ENCODE results near the gene GIPC1.
"Not testable (repeated sequence)": the region's sequence is repeated elsewhere in the genome, so short reads cannot be mapped to it uniquely, and the experiment has no call there.

The GIPC1 gene

DNA sequence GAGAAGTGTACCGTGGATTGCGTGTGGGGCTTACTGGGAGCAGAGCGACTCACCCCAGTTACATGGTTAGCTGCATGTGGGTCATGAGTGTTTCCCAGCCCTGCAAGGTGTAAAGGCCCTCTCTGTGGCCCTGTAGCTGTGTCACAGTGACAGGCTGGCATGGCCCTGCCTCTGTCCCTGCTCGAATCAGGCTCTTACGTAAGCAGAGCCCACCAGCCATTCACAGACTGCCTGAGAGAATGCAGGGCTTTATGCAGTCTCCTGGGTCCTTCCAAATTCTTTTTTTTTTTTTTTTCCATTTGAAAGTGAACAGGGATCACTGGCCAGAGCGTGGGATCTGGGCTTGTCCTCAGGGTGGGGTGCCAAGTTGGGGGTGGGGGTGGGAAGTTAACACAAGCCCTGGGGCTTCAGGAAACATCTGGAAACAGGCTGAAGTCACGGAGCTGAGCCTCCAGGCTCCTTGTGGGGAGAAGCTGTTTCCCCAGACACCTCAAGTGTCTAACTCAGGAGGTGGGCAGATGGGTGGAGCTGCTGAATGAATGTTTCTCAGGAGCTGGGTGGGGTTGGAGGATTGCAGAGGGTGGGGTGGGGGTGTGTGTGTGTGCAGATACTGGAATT, 46.9 kb upstream of the GIPC1 start:
- Histone ChIP-seq H3K4me1 (ENCODE audit: control insufficient read depth in 1 of 2, insufficient read depth in 2 of 2, low read length in 2 of 2) (peaks cover 2 to 7% of the 10 kb centered on the region in 2 experiments), H3K14ac (ENCODE audit: low read length) (no peak overlapping the region), H4K8ac (ENCODE audit: low read depth, low read length) (no peak overlapping the region), H3K9me3 (ENCODE audit: insufficient read depth, low read depth, low read length) (peaks cover 2% of the 10 kb centered on the region), H3K9ac (ENCODE audit: low read length) (no peak overlapping the region), H3K4me3 (ENCODE audit: low read depth, low read length) (no peak overlapping the region), H3K79me1 (ENCODE audit: low read length) (no peaks in the 10 kb centered on the region), H3K27ac (ENCODE audit: low read depth, low read length) (no peak overlapping the region), H2BK5ac (ENCODE audit: low read depth, low read length, poor library complexity) (no peak overlapping the region), H4K12ac (ENCODE audit: low read depth, low read length) (no peak overlapping the region), H3K36me3 (ENCODE audit: control insufficient read depth in 1 of 2, insufficient read depth in 2 of 2, low read length in 2 of 2) (peaks cover 2 to 4% of the 10 kb centered on the region in 2 experiments), H3K27me3 (ENCODE audit: insufficient read depth, low read length) (no peaks in the 10 kb centered on the region), H3K4ac (ENCODE audit: low read depth, low read length) (no peak overlapping the region), H2AFZ (ENCODE audit: insufficient read depth, low read length, poor library complexity) (no peak overlapping the region), H2BK120ac (ENCODE audit: insufficient read depth, low read length, poor library complexity) (no peak overlapping the region), H2AK5ac (ENCODE audit: low read length) (no peak overlapping the region), H4K91ac (ENCODE audit: low read depth, low read length) (no peak overlapping the region), H3K79me2 (ENCODE audit: control insufficient read depth, insufficient read depth, low read length, poor library complexity) (peaks cover 5% of the 10 kb centered on the region), H3K23ac (ENCODE audit: low read length) (no peak overlapping the region), H3K18ac (ENCODE audit: low read length) (peak overlapping the region; percentile 70), H2BK12ac (ENCODE audit: low read length) (no peak overlapping the region), H3K4me2 (ENCODE audit: low read length) (no peak overlapping the region)
- WGBS (ENCODE audit: extremely low coverage, insufficient coverage, insufficient read length): no CpG with 5 or more reads among the region's 7 CpGs
- no peak for DNase-seq

DNA sequence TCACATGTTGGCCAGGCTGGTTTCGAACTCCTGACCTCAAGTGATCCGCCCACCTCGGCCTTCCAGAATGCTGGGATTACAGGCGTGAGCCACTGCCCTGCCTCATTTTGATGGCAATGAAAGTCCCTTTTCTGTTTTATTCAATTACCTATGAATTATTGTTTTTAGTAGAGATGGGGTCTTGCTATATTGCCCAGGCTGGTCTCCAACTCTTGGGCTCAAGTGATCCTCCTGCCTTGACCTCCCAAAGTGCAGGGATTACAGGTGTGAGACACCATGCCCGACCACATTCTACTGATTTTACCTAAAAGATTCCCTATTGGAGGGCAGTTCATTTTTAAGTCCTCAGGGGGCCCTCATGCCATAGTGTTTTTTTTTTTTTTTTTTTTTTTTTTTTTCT, 46.1 kb upstream of the GIPC1 start:
- not testable (repeated sequence) for H4K91ac ChIP-seq (ENCODE audit: low read depth, low read length); H3K14ac ChIP-seq (ENCODE audit: low read length); H2AFZ ChIP-seq (ENCODE audit: insufficient read depth, low read length, poor library complexity); H3K23ac ChIP-seq (ENCODE audit: low read length); H3K4me3 ChIP-seq (ENCODE audit: low read depth, low read length); H4K12ac ChIP-seq (ENCODE audit: low read depth, low read length); H3K9me3 ChIP-seq (ENCODE audit: insufficient read depth, low read depth, low read length); H2AK5ac ChIP-seq (ENCODE audit: low read length); H3K9ac ChIP-seq (ENCODE audit: low read length); DNase-seq; H3K18ac ChIP-seq (ENCODE audit: low read length); H2BK12ac ChIP-seq (ENCODE audit: low read length); H3K27ac ChIP-seq (ENCODE audit: low read depth, low read length); H2BK120ac ChIP-seq (ENCODE audit: insufficient read depth, low read length, poor library complexity); H3K79me1 ChIP-seq (ENCODE audit: low read length); H2BK5ac ChIP-seq (ENCODE audit: low read depth, low read length, poor library complexity); H3K4me2 ChIP-seq (ENCODE audit: low read length); H4K8ac ChIP-seq (ENCODE audit: low read depth, low read length); H3K4ac ChIP-seq (ENCODE audit: low read depth, low read length); H3K27me3 ChIP-seq (ENCODE audit: insufficient read depth, low read length); H3K36me3 ChIP-seq (ENCODE audit: control insufficient read depth in 1 of 2, insufficient read depth in 2 of 2, low read length in 2 of 2); H3K79me2 ChIP-seq (ENCODE audit: control insufficient read depth, insufficient read depth, low read length, poor library complexity)
- no CpG with 5 or more reads among the region's 5 CpGs for WGBS (ENCODE audit: extremely low coverage, insufficient coverage, insufficient read length)
- peaks cover 4 to 10% of the 10 kb centered on the region in 2 experiments for H3K4me1 ChIP-seq (ENCODE audit: control insufficient read depth in 1 of 2, insufficient read depth in 2 of 2, low read length in 2 of 2)

DNA sequence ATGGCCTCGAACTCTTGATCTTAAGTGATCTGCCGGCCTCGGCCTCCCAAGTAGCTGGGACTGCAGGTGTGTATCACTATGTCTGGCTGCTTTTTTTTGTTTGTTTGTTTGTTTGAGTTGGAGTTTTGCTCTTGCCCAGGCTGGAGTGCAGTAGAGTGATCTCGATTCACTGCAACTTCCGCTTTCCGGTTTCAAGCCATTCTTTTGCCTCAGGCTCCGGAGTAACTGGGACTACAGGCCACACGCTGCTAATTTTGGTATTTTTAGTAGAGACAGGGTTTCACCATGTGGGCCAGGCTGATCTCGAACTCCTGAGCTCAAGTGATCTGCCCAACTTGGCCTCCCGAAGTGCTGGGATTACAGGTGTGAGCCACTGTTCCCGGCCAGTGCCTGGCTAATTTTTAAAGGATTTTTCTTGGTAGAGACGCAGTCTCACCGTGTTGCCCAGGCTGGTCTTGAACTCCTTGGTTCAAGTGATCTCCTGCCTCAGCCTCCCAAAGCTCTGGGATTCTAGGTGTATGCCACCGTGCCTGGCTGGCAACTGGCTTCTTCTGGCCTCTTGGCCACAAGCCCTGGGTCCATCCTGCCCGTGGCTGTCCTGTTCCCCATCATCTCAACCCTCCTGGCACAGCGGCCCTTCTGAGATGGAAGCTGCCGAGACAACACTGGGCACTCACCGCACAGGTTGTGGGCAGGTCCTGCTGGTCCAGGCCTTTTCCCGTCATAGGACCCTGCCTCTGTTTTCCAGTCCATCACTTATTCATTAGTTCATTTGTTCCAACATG, 45.0 kb upstream of the GIPC1 start:
- peaks cover 6% of the 10 kb centered on the region for H3K79me2 ChIP-seq (ENCODE audit: control insufficient read depth, insufficient read depth, low read length, poor library complexity)
- H4K8ac ChIP-seq (ENCODE audit: low read depth, low read length): no peak overlapping the region
- H3K4me2 ChIP-seq (ENCODE audit: low read length): no peak overlapping the region
- H3K18ac ChIP-seq (ENCODE audit: low read length): no peak overlapping the region
- no peak overlapping the region for H3K4ac ChIP-seq (ENCODE audit: low read depth, low read length)
- H4K91ac ChIP-seq (ENCODE audit: low read depth, low read length): no peak overlapping the region
- H3K27ac ChIP-seq (ENCODE audit: low read depth, low read length): no peak overlapping the region
- peaks cover 2 to 4% of the 10 kb centered on the region in 2 experiments for H3K36me3 ChIP-seq (ENCODE audit: control insufficient read depth in 1 of 2, insufficient read depth in 2 of 2, low read length in 2 of 2)
- H3K9me3 ChIP-seq (ENCODE audit: insufficient read depth, low read depth, low read length): peaks cover 2% of the 10 kb centered on the region
- H2BK120ac ChIP-seq (ENCODE audit: insufficient read depth, low read length, poor library complexity): no peak overlapping the region
- peaks cover 2% of the 10 kb centered on the region for H3K79me1 ChIP-seq (ENCODE audit: low read length)
- H2AFZ ChIP-seq (ENCODE audit: insufficient read depth, low read length, poor library complexity): no peak overlapping the region
- no peak overlapping the region for H2BK12ac ChIP-seq (ENCODE audit: low read length)
- no peak overlapping the region for H2BK5ac ChIP-seq (ENCODE audit: low read depth, low read length, poor library complexity)
- no peak for DNase-seq
- H3K23ac ChIP-seq (ENCODE audit: low read length): no peak overlapping the region
- no CpG with 5 or more reads among the region's 19 CpGs for WGBS (ENCODE audit: extremely low coverage, insufficient coverage, insufficient read length)
- no peak overlapping the region for H4K12ac ChIP-seq (ENCODE audit: low read depth, low read length)
- H2AK5ac ChIP-seq (ENCODE audit: low read length): no peak overlapping the region
- H3K4me1 ChIP-seq (ENCODE audit: control insufficient read depth in 1 of 2, insufficient read depth in 2 of 2, low read length in 2 of 2): peaks cover 8 to 15% of the 10 kb centered on the region in 2 experiments
- H3K9ac ChIP-seq (ENCODE audit: low read length): no peak overlapping the region
- no peak overlapping the region for H3K4me3 ChIP-seq (ENCODE audit: low read depth, low read length)
- H3K14ac ChIP-seq (ENCODE audit: low read length): no peak overlapping the region
- no peaks in the 10 kb centered on the region for H3K27me3 ChIP-seq (ENCODE audit: insufficient read depth, low read length)

DNA sequence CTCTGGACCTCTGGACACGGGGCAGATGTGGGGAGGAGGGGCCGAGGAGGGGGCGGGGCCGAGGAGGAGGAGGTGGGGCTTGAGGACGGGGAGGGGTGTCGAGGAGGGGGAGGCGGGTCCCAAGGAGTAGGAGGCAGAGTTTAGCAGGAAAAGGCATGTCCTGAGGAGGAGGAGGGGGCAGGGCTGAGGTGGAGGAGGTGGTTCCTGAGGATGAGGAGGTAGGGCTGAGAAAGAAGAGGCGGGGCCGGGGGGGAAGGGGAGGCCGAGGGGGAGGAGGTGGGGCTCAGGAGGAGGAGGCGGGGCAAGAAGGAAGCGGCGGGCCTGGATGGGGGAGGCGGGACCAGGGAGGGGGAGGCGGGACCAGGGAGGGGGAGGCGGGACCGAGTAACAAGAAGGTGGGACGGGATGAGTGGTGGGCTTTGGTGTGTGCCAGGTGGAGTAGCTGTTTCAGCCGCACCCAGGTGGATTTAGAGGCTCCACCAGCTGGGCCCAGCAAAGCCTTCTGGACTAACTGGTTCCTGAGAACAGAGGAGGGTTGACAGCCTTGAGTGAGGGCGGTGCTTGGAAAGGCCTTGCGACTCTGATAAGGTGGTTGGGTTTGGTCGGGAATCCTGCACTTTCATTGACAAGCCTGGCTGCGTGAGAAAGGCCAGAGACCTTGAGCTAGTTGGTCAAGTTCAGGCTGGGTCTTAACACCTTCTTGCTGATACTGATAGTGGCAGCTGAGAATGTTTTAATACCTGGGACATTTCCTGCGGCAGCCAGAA, 41.2 kb upstream of the GIPC1 start:
- H4K12ac ChIP-seq (ENCODE audit: low read depth, low read length): no peak overlapping the region
- peak overlapping the region; percentile 47 for H4K8ac ChIP-seq (ENCODE audit: low read depth, low read length)
- peaks cover 6 to 18% of the 10 kb centered on the region in 2 experiments for H3K4me1 ChIP-seq (ENCODE audit: control insufficient read depth in 1 of 2, insufficient read depth in 2 of 2, low read length in 2 of 2)
- H3K14ac ChIP-seq (ENCODE audit: low read length): no peak overlapping the region
- no peak overlapping the region for H2BK12ac ChIP-seq (ENCODE audit: low read length)
- H3K4ac ChIP-seq (ENCODE audit: low read depth, low read length): peak overlapping the region; percentile 33
- H3K18ac ChIP-seq (ENCODE audit: low read length): no peak overlapping the region
- H3K9ac ChIP-seq (ENCODE audit: low read length): no peak overlapping the region
- no peak overlapping the region for H2BK5ac ChIP-seq (ENCODE audit: low read depth, low read length, poor library complexity)
- no peak overlapping the region for H2BK120ac ChIP-seq (ENCODE audit: insufficient read depth, low read length, poor library complexity)
- no CpG with 5 or more reads among the region's 24 CpGs for WGBS (ENCODE audit: extremely low coverage, insufficient coverage, insufficient read length)
- no peak overlapping the region for H3K4me3 ChIP-seq (ENCODE audit: low read depth, low read length)
- H4K91ac ChIP-seq (ENCODE audit: low read depth, low read length): no peak overlapping the region
- no peaks in the 10 kb centered on the region for H3K27me3 ChIP-seq (ENCODE audit: insufficient read depth, low read length)
- H2AFZ ChIP-seq (ENCODE audit: insufficient read depth, low read length, poor library complexity): no peak overlapping the region
- peaks cover 2% of the 10 kb centered on the region for H3K9me3 ChIP-seq (ENCODE audit: insufficient read depth, low read depth, low read length)
- no peak overlapping the region for H3K23ac ChIP-seq (ENCODE audit: low read length)
- peak overlapping the region; percentile 71 for H3K4me2 ChIP-seq (ENCODE audit: low read length)
- DNase-seq: peak; percentile 83 to 90
- peaks cover 2% of the 10 kb centered on the region for H3K79me1 ChIP-seq (ENCODE audit: low read length)
- no peak overlapping the region for H2AK5ac ChIP-seq (ENCODE audit: low read length)
- H3K79me2 ChIP-seq (ENCODE audit: control insufficient read depth, insufficient read depth, low read length, poor library complexity): peaks cover 4% of the 10 kb centered on the region
- H3K36me3 ChIP-seq (ENCODE audit: control insufficient read depth in 1 of 2, insufficient read depth in 2 of 2, low read length in 2 of 2): peaks cover 0 to 3% of the 10 kb centered on the region in 2 experiments
- H3K27ac ChIP-seq (ENCODE audit: low read depth, low read length): no peak overlapping the region
